H1 (cell line): ENCODE results near the gene FGF14.

ENCODE experiments used
- CREB1 ChIP-seq: IDR thresholded peaks from 2 replicates; pipeline ENCODE4 v1.6.1; 2012; ENCODE audit warnings: inconsistent platforms
- JUN ChIP-seq: IDR thresholded peaks from 2 replicates; pipeline ENCODE4 v1.6.1; 2011; ENCODE audit warnings: low read depth, mild to moderate bottlenecking, improper control_type of control experiment, low read length
- SIN3A ChIP-seq, 2 experiments: IDR thresholded peaks in 1 of 2; conservative IDR thresholded peaks in 1 of 2; 2 replicates each; pipeline ENCODE4 v1.6.1; 2011 to 2012; ENCODE audit warnings: low read length in 2 of 2, improper control_type of control experiment in 1 of 2, low read depth in 1 of 2, mild to moderate bottlenecking in 1 of 2

GRCh38 chr13:101706651-101707050 is 695.2 kb downstream of the FGF14 start:
- TF ChIP-seq JUN: no peak
- no peak for TF ChIP-seq CREB1
- TF ChIP-seq SIN3A (conservative IDR thresholded peaks at IDR 0.05 in 1 of 2, IDR thresholded peaks at IDR 0.05 in 1 of 2; ENCODE audit: low read depth in 1 of 2, low read length in 2 of 2): no peak
